Measurements from ENCODE around the gene ZNF354C.
A peak's percentile ranks its signal among the peaks of the same experiment; 100 is the strongest.
"Not testable (repeated sequence)": the region's sequence is repeated elsewhere in the genome, so short reads cannot be mapped to it uniquely, and the experiment has no call there.

The ZNF354C gene

GRCh38 chr5:179060116-179061008, at the start of gene ZNF354C:
ZNF354C (plus strand) TSS chr5:179060373; CDS start chr5:179062069, 1,696 bp downstream.
- DNase-seq, result peak; percentile 93

- peak; percentile 98 for DNase-seq
Observed at GRCh38 chr5:179023528-179024189, 36.5 kb upstream of the ZNF354C start, which contains the start of gene ZNF879. ZNF879 (plus strand) TSS chr5:179023804; CDS start chr5:179025005, 1,201 bp downstream.

GRCh38 chr5:179033004-179033580, 27.1 kb upstream of the ZNF354C start:
- DNase-seq, result no peak

- no peak for DNase-seq
Observed at GRCh38 chr5:179044765-179045164, 15.4 kb upstream of the ZNF354C start.

- DNase-seq, result no peak
Observed at GRCh38 chr5:179051784-179052183, 8.4 kb upstream of the ZNF354C start.

- DNase-seq, result no peak
Observed at GRCh38 chr5:179054036-179054785, 6.0 kb upstream of the ZNF354C start.

- no peak for DNase-seq
Observed at GRCh38 chr5:179054876-179055275, 5.3 kb upstream of the ZNF354C start.

GRCh38 chr5:179055436-179055835, 4.7 kb upstream of the ZNF354C start:
- DNase-seq, result peak; percentile 56

GRCh38 chr5:179055841-179056240, 4.3 kb upstream of the ZNF354C start:
- DNase-seq, result no peak

GRCh38 chr5:179061025-179061424, 852 bp downstream of the ZNF354C start:
- no peak for DNase-seq

- no peak for DNase-seq
Observed at GRCh38 chr5:179065703-179066102, 5.5 kb downstream of the ZNF354C start.

- DNase-seq, result no peak
Observed at GRCh38 chr5:179079165-179079987, 19.2 kb downstream of the ZNF354C start.

- DNase-seq, result no peak
Observed at GRCh38 chr5:179080724-179081123, 20.6 kb downstream of the ZNF354C start.

GRCh38 chr5:179089502-179089901, 29.3 kb downstream of the ZNF354C start:
- no peak for DNase-seq

- DNase-seq, result not testable (repeated sequence)
Observed at GRCh38 chr5:179101282-179101681, 41.1 kb downstream of the ZNF354C start.

GRCh38 chr5:179110528-179110927, 50.4 kb downstream of the ZNF354C start:
- DNase-seq, result peak; percentile 29

- peak; percentile 20 for DNase-seq
Observed at GRCh38 chr5:179111267-179112207, 51.4 kb downstream of the ZNF354C start.

GRCh38 chr5:179112469-179113142, 52.4 kb downstream of the ZNF354C start:
- peak; percentile 21 for DNase-seq

GRCh38 chr5:179113143-179113530, 53.0 kb downstream of the ZNF354C start:
- no peak for DNase-seq

All from islet precursor cell (in vitro differentiated cells).